K562 (cell line): ENCODE measurements around the gene PPM1H. TPM values are rescaled to one million over a fixed set of nuclear protein-coding genes. Genes with fewer than 3 reads are reported as not detected.

Experiments used
- ATAC-seq: fragments of 200-7000 bp; cut with Tn5 transposase; 3 replicates; pipeline ENCODE4 v1.9.1; 2020; ENCODE audit warnings: moderate library complexity
- BruUV-seq: library from RNA; stranded (reverse); fragments of 400-500 nt; replicated peaks from 2 replicates; lab custom pipeline; 2021; lab: Mats Ljungman, UMichigan
- CTCF ChIA-PET: fragments of 300-600 bp; formaldehyde crosslinking; extraction: SDS; loops from one replicate; lab custom pipeline; 2021; ENCODE audit warnings: low intra/inter-chr PET ratio; lab: Yijun Ruan, JAX
- POLR2A ChIA-PET: fragments of 300-600, 350-650 bp; sonication (Branson Sonifier 250); formaldehyde crosslinking; extraction: SDS; loops from one replicate; lab custom pipeline; 2021; ENCODE audit warnings: antibody characterized with exemption, inconsistent platforms; lab: Yijun Ruan, JAX
- DNase-seq, 4 experiments: peaks; one replicate each; pipeline versions ENCODE4 v3.0.0 to v3.0.0-alpha.2; 2011 to 2018; ENCODE audit warnings: low spot score in 3 of 4, mixed read lengths in 3 of 4; ENCODE audit errors: extremely low read depth in 1 of 4
- FAIRE-seq: peaks from 2 replicates; lab custom pipeline; 2011; peaks lifted over from hg19 to GRCh38; lab: Jason Lieb, UNC
- H2AFZ ChIP-seq: 2 replicates; pipeline ENCODE4 v1.6.0; 2011; ENCODE audit warnings: low read depth, low read length, control low read depth, inconsistent platforms
- H3K27ac ChIP-seq: fragments of 200-600 bp; 3 replicates; pipeline ENCODE4 v1.8.0; 2011; ENCODE audit warnings: low read depth, mild to moderate bottlenecking, control low read depth, inconsistent platforms, low read length, moderate library complexity, mixed read lengths; ENCODE audit errors: extremely low read depth
- H3K27me3 ChIP-seq, 2 experiments: fragments of 300-600 bp in 1 of 2; 2 replicates in 1 of 2; 3 replicates in 1 of 2; pipeline versions ENCODE4 v1.6.0 to v1.8.0; 2011; ENCODE audit warnings: inconsistent platforms in 2 of 2, low read length in 2 of 2, mild to moderate bottlenecking in 1 of 2, mixed read lengths in 1 of 2, moderate library complexity in 1 of 2; ENCODE audit not compliant: control insufficient read depth in 2 of 2, insufficient read depth in 2 of 2
- H3K36me3 ChIP-seq: fragments of 300-600 bp; 3 replicates; pipeline ENCODE4 v1.8.0; 2011; ENCODE audit warnings: mild to moderate bottlenecking, low read length, inconsistent platforms; ENCODE audit not compliant: control insufficient read depth, insufficient read depth
- H3K4me1 ChIP-seq, 2 experiments: fragments of 200-600 bp in 1 of 2; replicated peaks in 1 of 2; 2 replicates in 1 of 2; 3 replicates in 1 of 2; pipeline versions ENCODE4 v1.5.1 to v1.8.0; 2011; ENCODE audit warnings: inconsistent platforms in 2 of 2, low read length in 2 of 2, mild to moderate bottlenecking in 1 of 2, mixed read lengths in 1 of 2, moderate library complexity in 1 of 2; ENCODE audit not compliant: control insufficient read depth in 2 of 2, insufficient read depth in 2 of 2
- H3K4me2 ChIP-seq: 2 replicates; pipeline ENCODE4 v1.6.1; 2011; ENCODE audit warnings: low read length, control low read depth, inconsistent platforms, mixed read lengths; ENCODE audit not compliant: insufficient read depth
- H3K4me3 ChIP-seq: fragments of 200-600 bp; sonication (generic), shearing (Covaris generic); 2 replicates; pipeline ENCODE4 v1.5.1; 2016; ENCODE audit warnings: control low read depth, inconsistent platforms
- H3K79me2 ChIP-seq: fragments of 200-600 bp; 3 replicates; pipeline ENCODE4 v1.8.0; 2011; ENCODE audit warnings: low read length, inconsistent platforms; ENCODE audit not compliant: control insufficient read depth, insufficient read depth
- H3K9ac ChIP-seq, 2 experiments: 2 replicates each; pipeline versions ENCODE4 v1.6.0 to v1.6.1; 2011; ENCODE audit warnings: low read depth in 2 of 2, low read length in 2 of 2, control low read depth in 1 of 2, inconsistent platforms in 1 of 2, mild to moderate bottlenecking in 1 of 2, mixed read lengths in 1 of 2; ENCODE audit not compliant: insufficient read depth in 1 of 2
- H3K9me1 ChIP-seq: one replicate; pipeline ENCODE4 v1.6.0; 2011; ENCODE audit warnings: inconsistent platforms, mild to moderate bottlenecking, low read length, moderate library complexity; ENCODE audit not compliant: control insufficient read depth, insufficient read depth
- H3K9me3 ChIP-seq: replicated peaks from 2 replicates; pipeline ENCODE4 v1.5.1; 2011; ENCODE audit warnings: low read depth, low read length, inconsistent platforms; ENCODE audit not compliant: control insufficient read depth, insufficient read depth
- H4K20me1 ChIP-seq: replicated peaks from 2 replicates; pipeline ENCODE4 v1.6.1; 2011; ENCODE audit warnings: low read length, inconsistent platforms, mixed read lengths; ENCODE audit not compliant: control insufficient read depth, insufficient read depth
- ATF3 ChIP-seq, 2 experiments: fragments of 450-650 bp in 1 of 2; sonication (generic) in 1 of 2; formaldehyde crosslinking in 1 of 2; IDR thresholded peaks in 1 of 2; conservative IDR thresholded peaks in 1 of 2; 2 replicates each; pipeline versions ENCODE4 v1.6.1 to v1.8.1; 2016 to 2023; ENCODE audit warnings: mild to moderate bottlenecking in 2 of 2, moderate library complexity in 2 of 2, inconsistent platforms in 1 of 2, missing genetic modification reagents in 1 of 2
- ESRRA ChIP-seq: fragments of 450-650 bp; IDR thresholded peaks from 2 replicates; pipeline ENCODE4 v1.6.1; 2014; ENCODE audit warnings: low read depth, mild to moderate bottlenecking, moderate library complexity, borderline replicate concordance
- FOSL1 ChIP-seq: fragments of 200-800 bp; sonication (Bioruptor generic); conservative IDR thresholded peaks from 2 replicates; pipeline ENCODE4 v1.6.1; 2016; ENCODE audit warnings: missing genetic modification characterization, missing compliant biosample characterization
- HSF4 ChIP-seq: fragments of 250-450 bp; sonication (Bioruptor Pico); IDR thresholded peaks from 2 replicates; pipeline ENCODE4 v2.1.2; 2022; ENCODE audit warnings: mild to moderate bottlenecking, moderate library complexity, borderline replicate concordance
- JUND ChIP-seq, 2 experiments: IDR thresholded peaks; 2 replicates in 1 of 2; 3 replicates in 1 of 2; pipeline ENCODE4 v1.6.1; 2011; ENCODE audit warnings: borderline replicate concordance in 2 of 2, low read depth in 2 of 2, low read length in 2 of 2, improper control_type of control experiment in 1 of 2, missing biosample characterization in 1 of 2, missing genetic modification characterization in 1 of 2, missing genetic modification reagents in 1 of 2
- RFX1 ChIP-seq: fragments of 450-650 bp; IDR thresholded peaks from 2 replicates; pipeline ENCODE4 v1.6.1; 2016; ENCODE audit warnings: mild to moderate bottlenecking, moderate library complexity
- ZNF121 ChIP-seq: sonication (generic); formaldehyde crosslinking; conservative IDR thresholded peaks from 2 replicates; pipeline ENCODE4 v1.8.0; 2022; ENCODE audit warnings: missing genetic modification reagents
- ZNF316 ChIP-seq: fragments of 450-650 bp; IDR thresholded peaks from 2 replicates; pipeline ENCODE4 v1.6.1; 2016
- WGBS: fragments of 100-300 bp; shearing (Covaris generic); methylation state at CpG from one replicate; pipeline ENCODE4 v1.1.6; 2016; ENCODE audit warnings: low coverage, mixed read lengths; ENCODE audit not compliant: insufficient coverage; ENCODE audit errors: missing lambda C conversion rate; 5-methylcytosine and 5-hydroxymethylcytosine counted together
- in situ Hi-C: fragments of 300-500 bp; cut with MboI; formaldehyde crosslinking; loops from 4 replicates; pipeline ENCODE4 v1.15.0; 2018; ENCODE audit warnings: inconsistent platforms, mixed read lengths
- intact Hi-C: fragments of 100-400 bp; cut with micrococcal nuclease; formaldehyde crosslinking; loops from 2 replicates; pipeline ENCODE4 v1.14.2; 2022
- polyA plus RNA-seq, 8 experiments: library from polyadenylated mRNA; depleted of rRNA in 4 of 8; stranded (reverse) in 5 of 8; unstranded in 3 of 8; fragments of >200 nt; fragmentation: Nextera tagmentation in 2 of 8; fragmentation: Illumina TruSeq in 1 of 8; extraction: Ambion mirVana in 2 of 8; extraction: Trizol in 1 of 8; gene quantifications; 2 replicates each; pipeline versions ENCODE4 v1.2.1 to v1.2.3, GENCODE V29; 2011 to 2014; ENCODE audit warnings: inconsistent platforms in 1 of 8, missing spikeins in 1 of 8
- total RNA-seq, 7 experiments: library from RNA; depleted of rRNA in 6 of 7; stranded (reverse); fragments of >200 nt in 6 of 7; fragmentation: Illumina TruSeq in 2 of 7; extraction: Trizol in 2 of 7; gene quantifications; 2 replicates each; pipeline versions ENCODE4 v1.2.1 to v1.2.3, GENCODE V29; 2011 to 2021; ENCODE audit warnings: low replicate concordance in 1 of 7

Gene PPM1H
- total and polyA plus RNA-seq, 9 of the 15 experiments (the other 6 are each of a cell fraction or from before 2014, with no cell fraction given) = 5.3 to 29.3 (median 11.3) TPM

DNA sequence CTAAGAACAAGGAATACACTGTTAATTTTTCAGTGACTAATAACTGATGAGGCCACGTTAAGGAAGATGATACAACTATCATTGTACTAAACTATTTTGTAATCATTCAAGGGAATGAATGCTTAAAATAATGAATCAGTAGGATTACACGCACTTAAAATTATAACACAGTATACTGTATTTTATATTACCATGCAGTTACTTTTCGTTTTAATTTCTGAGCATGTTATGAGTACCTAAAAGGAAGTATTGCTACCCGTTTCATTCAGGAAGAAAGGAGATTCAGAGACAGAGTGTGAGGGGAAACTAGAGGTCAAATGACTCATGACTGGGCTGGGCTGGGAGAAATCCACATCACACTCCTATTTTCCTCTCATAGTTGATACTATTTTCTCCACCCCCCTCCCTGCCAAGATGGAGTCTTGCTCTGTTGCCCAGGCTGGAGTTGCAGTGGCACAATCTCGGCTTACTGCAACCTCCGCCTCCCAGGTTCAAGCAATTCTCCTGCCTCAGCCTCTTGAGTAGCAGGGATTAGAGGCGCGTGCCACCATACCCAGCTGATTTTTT, 202.0 kb downstream of the PPM1H start:
- Histone ChIP-seq H4K20me1 (no peaks in the 10 kb centered on the region), H3K4me2 (no peak overlapping the region), H3K9me1 (no peaks in the 10 kb centered on the region), H3K9me3 (no peaks in the 10 kb centered on the region), H3K36me3 (peaks cover 10% of the 10 kb centered on the region; the same call in 1 of the 3 replicates), H3K27me3 (no peaks in the 10 kb centered on the region), H3K9ac (no peak overlapping the region), H2AFZ (no peak overlapping the region), H3K79me2 (no peaks in the 10 kb centered on the region), H3K27ac (no peak overlapping the region), H3K4me3 (no peak overlapping the region), H3K4me1 (peaks cover 0 to 3% of the 10 kb centered on the region in 2 experiments; a peak in 3 of 5 replicates)
- TF ChIP-seq HSF4 (CRISPR knock-in tag) (no peak), ESRRA (0 out of 2 replicates have a peak, but pooled peaks have one; percentile 37), FOSL1 (tag) (peak; percentile 74), ZNF121 (CRISPR knock-in tag) (peak; percentile 22; the same call in 1 of the 2 replicates), ATF3 (IDR thresholded peaks at IDR 0.05) (peak; percentile 37; the same call in 1 of the 2 replicates), ATF3 (CRISPR knock-in tag; conservative IDR thresholded peaks at IDR 0.05) (no peak), ZNF316 (no peak), RFX1 (no peak), JUND (IDR thresholded peaks at IDR 0.05; ENCODE audit: borderline replicate concordance, low read depth, low read length) (peak; percentile 67), JUND (tag; IDR thresholded peaks at IDR 0.05; ENCODE audit: borderline replicate concordance, low read depth, low read length) (peak; percentile 62; the same call in 1 of the 3 replicates)
- DNase-seq = peak in 1 of 4 experiments; percentile 19
- intact Hi-C loops = no loop called here
- FAIRE-seq = no peak
- no peak; the same call in 2 of the 3 replicates for ATAC-seq
- in situ Hi-C loops = no loop called here
- 42% methylated on average over 6 of the region's 8 CpGs for whole genome bisulfite sequencing
- POLR2A ChIA-PET = interaction anchor here (0.6 kb wide), 1 partner anchor 12 kb away, joined by 3 read pairs; no protein-coding TSS in a partner anchor
- no TSS peak for BruUV-seq
- CTCF ChIA-PET = no interaction called here
